B cell (primary cell): ENCODE measurements around the gene NECAP2. TPM values are rescaled to one million over a fixed set of nuclear protein-coding genes. Genes with fewer than 3 reads are reported as not detected.

Experiments
- ATAC-seq: fragments of 200-7000 bp; cut with Tn5 transposase; one replicate; pipeline ENCODE4 v1.10.0; 2021; ENCODE audit warnings: low read depth, mild to moderate bottlenecking, moderate number of reproducible peaks, moderate library complexity
- CTCF ChIA-PET: fragments of 350-600 bp; sonication (Branson Sonifier 250); formaldehyde crosslinking; loops from one replicate; lab custom pipeline; 2021; ENCODE audit warnings: antibody characterized with exemption, inconsistent platforms; lab: Charles Lee
- POLR2A ChIA-PET: fragments of 350-600 bp; sonication (Branson Sonifier 250); formaldehyde crosslinking; loops from one replicate; lab custom pipeline; 2021; ENCODE audit warnings: antibody characterized with exemption; lab: Charles Lee
- DNase-seq: peaks from one replicate; pipeline ENCODE4 v3.0.0; 2013
- H2AFZ ChIP-seq: 2 replicates; pipeline ENCODE4 v1.6.1; 2012; ENCODE audit warnings: mild to moderate bottlenecking, low read depth, low read length; ENCODE audit not compliant: insufficient read depth, poor library complexity, severe bottlenecking
- H3K27ac ChIP-seq, 2 donors: 1 replicate in 1 of 2; 2 replicates in 1 of 2; pipeline ENCODE4 v1.5.1; 2012 to 2013; ENCODE audit warnings: low read length in 2 of 2, mild to moderate bottlenecking in 2 of 2, moderate library complexity in 1 of 2
- H3K27me3 ChIP-seq, 4 experiments: fragments of 200-600 bp in 1 of 4; sonication (generic) in 1 of 4; replicated peaks in 1 of 4; 1 replicate in 2 of 4; 2 replicates in 2 of 4; pipeline versions ENCODE4 v1.6.1 to v1.7.0; 2013 to 2016; ENCODE audit warnings: low read length in 3 of 4, mild to moderate bottlenecking in 2 of 4, mixed read lengths in 1 of 4, moderate library complexity in 1 of 4; ENCODE audit not compliant: insufficient read depth in 4 of 4, control insufficient read depth in 3 of 4; ENCODE audit errors: control extremely low read depth in 1 of 4
- H3K36me3 ChIP-seq, 2 experiments: replicated peaks in 1 of 2; 1 replicate in 1 of 2; 2 replicates in 1 of 2; pipeline versions ENCODE4 v1.6.1 to v1.7.1; 2013; ENCODE audit warnings: low read length in 1 of 2; ENCODE audit not compliant: insufficient read depth in 2 of 2, control insufficient read depth in 1 of 2; ENCODE audit errors: control extremely low read depth in 1 of 2, extremely low read depth in 1 of 2
- H3K4me1 ChIP-seq, 2 donors: fragments of 200-600 bp in 1 of 2; sonication (generic) in 1 of 2; 1 replicate in 1 of 2; 2 replicates in 1 of 2; pipeline versions ENCODE4 v1.5.1 to v1.6.1; 2013 to 2017; ENCODE audit warnings: low read length in 2 of 2; ENCODE audit not compliant: control insufficient read depth in 2 of 2, insufficient read depth in 2 of 2
- H3K4me2 ChIP-seq: replicated peaks from 2 replicates; pipeline ENCODE3; 2012; ENCODE audit warnings: mild to moderate bottlenecking, low read depth, low read length; ENCODE audit not compliant: poor library complexity, severe bottlenecking
- H3K4me3 ChIP-seq, 5 experiments: fragments of 200-600 bp in 1 of 5; sonication (generic) in 1 of 5; 1 replicate in 3 of 5; 2 replicates in 2 of 5; pipeline versions ENCODE4 v1.5.1 to v1.7.0; 2011 to 2016; ENCODE audit warnings: low read length in 4 of 5, mild to moderate bottlenecking in 4 of 5, low read depth in 2 of 5, control low read depth in 1 of 5, moderate library complexity in 1 of 5; ENCODE audit not compliant: insufficient read depth in 1 of 5; ENCODE audit errors: control extremely low read depth in 1 of 5, extremely low read depth in 1 of 5
- H3K79me2 ChIP-seq: fragments of 200-600 bp; sonication (generic); one replicate; pipeline ENCODE4 v1.6.0; 2016; ENCODE audit warnings: low read length; ENCODE audit not compliant: control insufficient read depth, insufficient read depth
- H3K9ac ChIP-seq: fragments of 200-600 bp; sonication (generic); 2 replicates; pipeline ENCODE4 v1.6.1; 2017; ENCODE audit warnings: mild to moderate bottlenecking, low read length, moderate library complexity
- H3K9me3 ChIP-seq, 3 donors: one replicate each; pipeline versions ENCODE4 v1.6.1 to v1.7.1; 2013; ENCODE audit warnings: low read length in 2 of 3; ENCODE audit not compliant: control insufficient read depth in 2 of 3, insufficient read depth in 1 of 3; ENCODE audit errors: control extremely low read depth in 1 of 3
- H4K20me1 ChIP-seq: 2 replicates; pipeline ENCODE4 v1.6.0; 2012; ENCODE audit warnings: mild to moderate bottlenecking, low read length; ENCODE audit not compliant: insufficient read depth, control insufficient read depth, poor library complexity, severe bottlenecking
- H3K27ac Mint-ChIP-seq: one replicate; pipeline ENCODE4 v1.8.0; 2021; ENCODE audit warnings: mixed read lengths
- H3K27me3 Mint-ChIP-seq: one replicate; pipeline ENCODE4 v1.8.0; 2021; ENCODE audit warnings: mixed read lengths
- H3K4me1 Mint-ChIP-seq: one replicate; pipeline ENCODE4 v1.8.0; 2021; ENCODE audit warnings: mixed read lengths
- H3K4me3 Mint-ChIP-seq: one replicate; pipeline ENCODE4 v1.8.0; 2021; ENCODE audit warnings: mixed read lengths
- H3K9me3 Mint-ChIP-seq: one replicate; pipeline ENCODE4 v1.8.0; 2022; ENCODE audit warnings: mixed read lengths; ENCODE audit not compliant: insufficient read depth
- EZH2 ChIP-seq: IDR thresholded peaks from 2 replicates; pipeline ENCODE4 v1.6.1; 2012; ENCODE audit warnings: borderline replicate concordance, low read depth, mild to moderate bottlenecking, moderate library complexity, low read length; ENCODE audit not compliant: insufficient read depth, poor library complexity, severe bottlenecking
- WGBS: methylation state at CpG from one replicate; pipeline ENCODE4 v1.1.5; 2013; ENCODE audit warnings: missing lambda C conversion rate; ENCODE audit not compliant: insufficient coverage; 5-methylcytosine and 5-hydroxymethylcytosine counted together
- intact Hi-C: fragments of 100-400 bp; cut with micrococcal nuclease; formaldehyde crosslinking; loops from one replicate; pipeline ENCODE4 v1.10.0; 2022
- polyA plus RNA-seq: library from polyadenylated mRNA; depleted of rRNA; stranded (reverse); fragments of >200 nt; gene quantifications from 2 replicates; pipeline ENCODE4 v1.2.3, GENCODE V29; 2012
- total RNA-seq, 2 donors: library from RNA; stranded (reverse); fragments of 120-200 nt in 1 of 2; gene quantifications; 1 replicate in 1 of 2; 2 replicates in 1 of 2; pipeline versions ENCODE4 v1.2.3 to v1.2.4, GENCODE V29; 2013 to 2022
- TF ChIP-seq, protein P1 (sequence below): fragments of 200-600 bp; IDR thresholded peaks from one replicate; pipeline ENCODE4 v1.8.0; 2022; ENCODE audit warnings: antibody characterized with exemption, mild to moderate bottlenecking

The NECAP2 gene
- total and polyA plus RNA-seq, 2 donors (not counting 1 experiment from before 2014, with no cell fraction given), result 77.3 to 81.5 TPM

DNA sequence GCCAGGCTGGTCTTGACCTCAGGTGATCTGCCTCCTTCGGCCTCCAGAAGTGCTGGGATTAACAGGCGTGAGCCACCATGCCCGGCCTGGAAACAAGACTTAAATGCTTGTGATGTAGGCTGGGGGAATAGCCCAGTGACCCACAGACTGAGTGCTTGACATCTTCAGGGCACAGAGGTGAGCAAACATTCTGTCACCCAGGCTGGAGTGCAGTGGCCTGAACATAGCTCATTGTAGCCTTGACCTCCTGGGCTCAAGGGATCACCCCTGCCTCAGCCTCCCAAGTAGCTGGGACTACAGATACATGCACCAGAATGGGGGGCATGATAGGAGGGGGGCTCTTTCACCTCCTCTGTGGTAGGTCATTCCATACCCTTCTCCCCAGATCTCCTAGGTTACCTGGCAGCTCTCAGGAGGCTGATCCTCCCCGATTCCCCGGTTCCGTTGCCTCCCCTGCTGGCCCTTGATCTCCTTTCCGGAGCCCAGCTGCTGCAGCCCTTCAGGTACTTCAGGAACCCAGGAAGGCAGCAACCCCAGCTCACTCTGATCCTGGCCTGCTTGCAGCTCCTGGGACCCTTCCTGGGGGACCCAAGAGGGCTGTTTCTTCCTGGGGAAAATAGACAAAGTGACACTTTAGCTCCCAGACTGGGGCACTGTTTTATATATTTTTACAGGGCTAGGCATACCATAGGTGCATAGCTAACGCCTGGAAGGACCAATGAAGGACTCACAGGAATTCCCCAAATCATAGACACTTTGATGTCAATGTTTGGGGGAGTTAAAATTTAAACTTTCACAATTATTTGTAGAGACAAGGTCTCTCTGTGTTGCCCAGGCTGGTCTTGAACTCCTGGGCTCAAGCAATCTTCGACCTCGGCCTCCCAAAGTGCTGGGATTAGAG is 15.1 kb upstream of the NECAP2 start:
- CTCF ChIA-PET, result interaction anchor here (0.6 to 1.0 kb wide), 2 partner anchors 19 to 63 kb away, joined by 3 to 4 read pairs; no protein-coding TSS in a partner anchor
- Histone ChIP-seq H3K27me3 (no peaks in the 10 kb centered on the region), H2AFZ (no peak overlapping the region), H3K79me2 (no peaks in the 10 kb centered on the region), H3K36me3 (no peaks in the 10 kb centered on the region), H3K4me3 (no peak overlapping the region), H3K9ac (no peak overlapping the region), H4K20me1 (no peaks in the 10 kb centered on the region), H3K27ac (no peak overlapping the region), H3K4me1 (peaks cover 14 to 19% of the 10 kb centered on the region in 2 donors), H3K9me3 (no peaks in the 10 kb centered on the region), H3K4me2 (no peak overlapping the region)
- TF ChIP-seq EZH2, result no peak
- TF ChIP-seq, protein P1, sequence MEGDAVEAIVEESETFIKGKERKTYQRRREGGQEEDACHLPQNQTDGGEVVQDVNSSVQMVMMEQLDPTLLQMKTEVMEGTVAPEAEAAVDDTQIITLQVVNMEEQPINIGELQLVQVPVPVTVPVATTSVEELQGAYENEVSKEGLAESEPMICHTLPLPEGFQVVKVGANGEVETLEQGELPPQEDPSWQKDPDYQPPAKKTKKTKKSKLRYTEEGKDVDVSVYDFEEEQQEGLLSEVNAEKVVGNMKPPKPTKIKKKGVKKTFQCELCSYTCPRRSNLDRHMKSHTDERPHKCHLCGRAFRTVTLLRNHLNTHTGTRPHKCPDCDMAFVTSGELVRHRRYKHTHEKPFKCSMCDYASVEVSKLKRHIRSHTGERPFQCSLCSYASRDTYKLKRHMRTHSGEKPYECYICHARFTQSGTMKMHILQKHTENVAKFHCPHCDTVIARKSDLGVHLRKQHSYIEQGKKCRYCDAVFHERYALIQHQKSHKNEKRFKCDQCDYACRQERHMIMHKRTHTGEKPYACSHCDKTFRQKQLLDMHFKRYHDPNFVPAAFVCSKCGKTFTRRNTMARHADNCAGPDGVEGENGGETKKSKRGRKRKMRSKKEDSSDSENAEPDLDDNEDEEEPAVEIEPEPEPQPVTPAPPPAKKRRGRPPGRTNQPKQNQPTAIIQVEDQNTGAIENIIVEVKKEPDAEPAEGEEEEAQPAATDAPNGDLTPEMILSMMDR, result no peak
- Mint-ChIP-seq H3K4me1 (peaks cover 13% of the 10 kb centered on the region), H3K9me3 (no peaks in the 10 kb centered on the region), H3K4me3 (no peak overlapping the region), H3K27ac (no peak overlapping the region), H3K27me3 (no peaks in the 10 kb centered on the region)
- ATAC-seq (no peak), DNase-seq (no peak)
- 98% methylated on average over 7 of the region's 10 CpGs for WGBS
- intact Hi-C loops, result no loop called here
- POLR2A ChIA-PET, result no interaction called here

DNA sequence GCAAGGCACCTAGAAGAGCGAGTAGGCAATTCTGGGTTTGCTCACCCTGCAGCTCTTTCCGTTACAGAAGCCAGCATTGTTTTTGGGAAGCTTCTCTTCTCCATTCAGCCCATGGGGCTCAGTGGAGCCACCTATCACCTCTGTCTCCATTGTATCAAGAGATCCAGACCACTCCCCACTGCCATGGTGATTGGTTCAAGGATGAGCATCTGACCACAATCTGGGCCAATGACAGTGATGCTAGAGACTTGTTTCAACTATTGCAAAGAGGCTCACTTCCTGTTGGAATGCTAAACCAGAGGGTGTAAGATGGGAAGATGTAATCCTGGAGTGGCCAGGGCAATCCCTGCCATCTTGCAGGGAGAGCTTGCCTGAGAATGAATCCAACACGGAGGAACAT is 9.9 kb upstream of the NECAP2 start:
- TF ChIP-seq, protein P1, result no peak
- TF ChIP-seq EZH2, result no peak
- H3K27me3 Mint-ChIP-seq, result no peaks in the 10 kb centered on the region
- Histone ChIP-seq H3K9me3 (no peaks in the 10 kb centered on the region), H3K4me1 (peaks cover 6 to 13% of the 10 kb centered on the region in 2 donors), H3K27ac (no peak overlapping the region), H3K36me3 (no peaks in the 10 kb centered on the region), H3K9ac (no peak overlapping the region), H3K27me3 (no peaks in the 10 kb centered on the region), H3K4me2 (no peak overlapping the region), H3K4me3 (no peak overlapping the region), H2AFZ (no peak overlapping the region), H3K79me2 (no peaks in the 10 kb centered on the region), H4K20me1 (no peaks in the 10 kb centered on the region)
- ChIA-PET POLR2A (no interaction called here), CTCF (interaction anchor here (0.6 kb wide), 1 partner anchor 16 kb away, joined by 5 read pairs; no protein-coding TSS in a partner anchor)
- no peak overlapping the region for H3K4me3 Mint-ChIP-seq
- intact Hi-C loops, result no loop called here
- no peak for ATAC-seq
- DNase-seq, result no peak
- H3K9me3 Mint-ChIP-seq, result no peaks in the 10 kb centered on the region
- peaks cover 16% of the 10 kb centered on the region for H3K4me1 Mint-ChIP-seq
- WGBS, result 87% methylated on average over 3 of the region's 3 CpGs
- H3K27ac Mint-ChIP-seq, result no peak overlapping the region
